PC-3 (cell line): ENCODE results near the gene USP17L22.
"Not testable (repeated sequence)": the region's sequence is repeated elsewhere in the genome, so short reads cannot be mapped to it uniquely, and the experiment has no call there.

ENCODE experiments used
- EZH2phosphoT487 ChIP-seq: fragments of 300-600 bp; sonication (generic); IDR thresholded peaks from 2 replicates; pipeline ENCODE4 v1.6.1; 2018; ENCODE audit warnings: mild to moderate bottlenecking, antibody characterized with exemption, low read length, borderline replicate concordance
- TF ChIP-seq, protein P1 (sequence below): fragments of 300-600 bp; sonication (generic); conservative IDR thresholded peaks from 2 replicates; pipeline ENCODE4 v1.5.1; 2017; ENCODE audit warnings: antibody characterized with exemption, low read depth, mild to moderate bottlenecking, low read length

DNA sequence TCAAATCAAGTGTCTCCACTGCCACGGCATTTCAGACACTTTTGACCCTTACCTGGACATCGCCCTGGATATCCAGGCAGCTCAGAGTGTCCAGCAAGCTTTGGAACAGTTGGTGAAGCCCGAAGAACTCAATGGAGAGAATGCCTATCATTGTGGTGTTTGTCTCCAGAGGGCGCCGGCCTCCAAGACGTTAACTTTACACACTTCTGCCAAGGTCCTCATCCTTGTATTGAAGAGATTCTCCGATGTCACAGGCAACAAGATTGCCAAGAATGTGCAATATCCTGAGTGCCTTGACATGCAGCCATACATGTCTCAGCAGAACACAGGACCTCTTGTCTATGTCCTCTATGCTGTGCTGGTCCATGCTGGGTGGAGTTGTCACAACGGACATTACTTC is 37.2 kb upstream of the USP17L22 start:
- TF ChIP-seq, protein P1, sequence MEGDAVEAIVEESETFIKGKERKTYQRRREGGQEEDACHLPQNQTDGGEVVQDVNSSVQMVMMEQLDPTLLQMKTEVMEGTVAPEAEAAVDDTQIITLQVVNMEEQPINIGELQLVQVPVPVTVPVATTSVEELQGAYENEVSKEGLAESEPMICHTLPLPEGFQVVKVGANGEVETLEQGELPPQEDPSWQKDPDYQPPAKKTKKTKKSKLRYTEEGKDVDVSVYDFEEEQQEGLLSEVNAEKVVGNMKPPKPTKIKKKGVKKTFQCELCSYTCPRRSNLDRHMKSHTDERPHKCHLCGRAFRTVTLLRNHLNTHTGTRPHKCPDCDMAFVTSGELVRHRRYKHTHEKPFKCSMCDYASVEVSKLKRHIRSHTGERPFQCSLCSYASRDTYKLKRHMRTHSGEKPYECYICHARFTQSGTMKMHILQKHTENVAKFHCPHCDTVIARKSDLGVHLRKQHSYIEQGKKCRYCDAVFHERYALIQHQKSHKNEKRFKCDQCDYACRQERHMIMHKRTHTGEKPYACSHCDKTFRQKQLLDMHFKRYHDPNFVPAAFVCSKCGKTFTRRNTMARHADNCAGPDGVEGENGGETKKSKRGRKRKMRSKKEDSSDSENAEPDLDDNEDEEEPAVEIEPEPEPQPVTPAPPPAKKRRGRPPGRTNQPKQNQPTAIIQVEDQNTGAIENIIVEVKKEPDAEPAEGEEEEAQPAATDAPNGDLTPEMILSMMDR, result not testable (repeated sequence)
- TF ChIP-seq EZH2phosphoT487, result not testable (repeated sequence)
